Fibroblast of lung (primary cell): ENCODE results near the gene METTL23. TPM values are rescaled to one million over a fixed set of nuclear protein-coding genes. Genes with fewer than 3 reads are reported as not detected.
A peak's percentile ranks its signal among the peaks of the same experiment; 100 is the strongest.

Experiments used
- DNase-seq, 2 donors: peaks; one replicate each; pipeline versions ENCODE4 v3.0.0 to v3.0.0-alpha.2; 2010; ENCODE audit warnings: low read depth in 2 of 2
- H2AFZ ChIP-seq: 2 replicates; pipeline ENCODE4 v1.5.1; 2012; ENCODE audit warnings: low read length, control low read depth, inconsistent platforms
- H3K27ac ChIP-seq: 2 replicates; pipeline ENCODE4 v1.5.1; 2011; ENCODE audit warnings: low read length, control low read depth; ENCODE audit not compliant: insufficient read depth
- H3K27me3 ChIP-seq: 2 replicates; pipeline ENCODE4 v1.5.1; 2011; ENCODE audit warnings: mild to moderate bottlenecking, low read length; ENCODE audit not compliant: control insufficient read depth, insufficient read depth
- H3K36me3 ChIP-seq: 2 replicates; pipeline ENCODE4 v1.5.1; 2011; ENCODE audit warnings: low read length; ENCODE audit not compliant: control insufficient read depth, insufficient read depth
- H3K4me1 ChIP-seq: 2 replicates; pipeline ENCODE4 v1.5.1; 2011; ENCODE audit warnings: low read length; ENCODE audit not compliant: control insufficient read depth, insufficient read depth; ENCODE audit errors: extremely low read depth
- H3K4me2 ChIP-seq: 2 replicates; pipeline ENCODE4 v1.5.1; 2011; ENCODE audit warnings: low read length, control low read depth; ENCODE audit not compliant: insufficient read depth; ENCODE audit errors: extremely low read depth
- H3K4me3 ChIP-seq, 4 experiments: fragments of 200-600 bp in 1 of 4; sonication (generic) in 1 of 4; replicated peaks in 1 of 4; 2 replicates each; pipeline ENCODE4 v1.5.1; 2011 to 2016; ENCODE audit warnings: low read length in 4 of 4, low read depth in 3 of 4, mild to moderate bottlenecking in 3 of 4, control low read depth in 2 of 4, inconsistent platforms in 1 of 4, mixed read lengths in 1 of 4; ENCODE audit not compliant: insufficient read depth in 1 of 4; ENCODE audit errors: control extremely low read depth in 1 of 4
- H3K79me2 ChIP-seq: 2 replicates; pipeline ENCODE4 v1.5.1; 2012; ENCODE audit warnings: mild to moderate bottlenecking, low read length, inconsistent platforms; ENCODE audit not compliant: control insufficient read depth, insufficient read depth
- H3K9ac ChIP-seq: 2 replicates; pipeline ENCODE4 v1.5.1; 2011; ENCODE audit warnings: mild to moderate bottlenecking, low read length, control low read depth; ENCODE audit not compliant: insufficient read depth
- H3K9me3 ChIP-seq: 2 replicates; pipeline ENCODE4 v1.5.1; 2012; ENCODE audit warnings: low read depth, low read length; ENCODE audit not compliant: control insufficient read depth, insufficient read depth
- H4K20me1 ChIP-seq: 2 replicates; pipeline ENCODE4 v1.5.1; 2011; ENCODE audit warnings: low read length; ENCODE audit not compliant: control insufficient read depth, insufficient read depth; ENCODE audit errors: extremely low read depth
- CTCF ChIP-seq, 2 donors: IDR thresholded peaks in 1 of 2; conservative IDR thresholded peaks in 1 of 2; 1 replicate in 1 of 2; 2 replicates in 1 of 2; pipeline ENCODE4 v1.5.1; 2011 to 2012; ENCODE audit warnings: low read length in 2 of 2, control low read depth in 1 of 2, inconsistent platforms in 1 of 2, low read depth in 1 of 2, mild to moderate bottlenecking in 1 of 2
- EZH2 ChIP-seq: IDR thresholded peaks from 2 replicates; pipeline ENCODE4 v1.5.1; 2012; ENCODE audit warnings: low read length, control low read depth, mild to moderate bottlenecking; ENCODE audit errors: missing control alignments
- polyA plus RNA-seq, 2 donors: library from polyadenylated mRNA; depleted of rRNA in 1 of 2; stranded (reverse) in 1 of 2; unstranded in 1 of 2; fragments of >200 nt; gene quantifications; 2 replicates each; pipeline ENCODE4 v1.2.1, GENCODE V29; 2011 to 2012; ENCODE audit warnings: missing spikeins in 1 of 2
- total RNA-seq: library from RNA; depleted of rRNA; stranded (reverse); fragments of >200 nt; gene quantifications from 2 replicates; pipeline ENCODE4 v1.2.1, GENCODE V29; 2014

METTL23 gene
- total and polyA plus RNA-seq, 2 donors (not counting 1 experiment from before 2014, with no cell fraction given): 26.4 to 35.1 TPM

GRCh38 chr17:76679239-76679638 lies 47.4 kb upstream of the METTL23 start:
- peaks cover 13% of the 10 kb centered on the region for H3K36me3 ChIP-seq
- no peak overlapping the region for H3K4me3 ChIP-seq
- DNase-seq: no peak
- H4K20me1 ChIP-seq: no peaks in the 10 kb centered on the region
- H3K4me1 ChIP-seq: peaks cover 4% of the 10 kb centered on the region
- no peak overlapping the region for H3K4me2 ChIP-seq
- no peak overlapping the region for H2AFZ ChIP-seq
- no peaks in the 10 kb centered on the region for H3K27me3 ChIP-seq
- TF ChIP-seq EZH2 (no peak), CTCF (conservative IDR thresholded peaks at IDR 0.05 in 1 of 2, IDR thresholded peaks at IDR 0.05 in 1 of 2; ENCODE audit: low read depth in 1 of 2, low read length in 2 of 2) (no peak)
- H3K27ac ChIP-seq: no peak overlapping the region
- H3K79me2 ChIP-seq: no peaks in the 10 kb centered on the region
- no peak overlapping the region for H3K9ac ChIP-seq
- no peaks in the 10 kb centered on the region for H3K9me3 ChIP-seq

GRCh38 chr17:76681222-76682137 lies 45.2 kb upstream of the METTL23 start:
- no peak overlapping the region for H3K4me3 ChIP-seq
- no peaks in the 10 kb centered on the region for H3K79me2 ChIP-seq
- H3K27ac ChIP-seq: peak overlapping the region; percentile 22
- H3K36me3 ChIP-seq: peaks cover 14% of the 10 kb centered on the region
- H4K20me1 ChIP-seq: no peaks in the 10 kb centered on the region
- no peaks in the 10 kb centered on the region for H3K9me3 ChIP-seq
- TF ChIP-seq CTCF (conservative IDR thresholded peaks at IDR 0.05 in 1 of 2, IDR thresholded peaks at IDR 0.05 in 1 of 2; ENCODE audit: low read depth in 1 of 2, low read length in 2 of 2): peak; percentile 73 to 84
- no peak for TF ChIP-seq EZH2
- H3K27me3 ChIP-seq: no peaks in the 10 kb centered on the region
- H3K4me2 ChIP-seq: no peak overlapping the region
- DNase-seq: peak; percentile 52 to 72
- no peak overlapping the region for H3K9ac ChIP-seq
- peaks cover 4% of the 10 kb centered on the region for H3K4me1 ChIP-seq
- H2AFZ ChIP-seq: no peak overlapping the region

- Histone ChIP-seq H3K27me3 (no peaks in the 10 kb centered on the region), H3K79me2 (no peaks in the 10 kb centered on the region), H3K9ac (no peak overlapping the region), H2AFZ (no peak overlapping the region), H4K20me1 (no peaks in the 10 kb centered on the region), H3K36me3 (peaks cover 14% of the 10 kb centered on the region), H3K4me2 (peak overlapping the region; percentile 8), H3K27ac (peak overlapping the region; percentile 22), H3K4me1 (peaks cover 4% of the 10 kb centered on the region), H3K9me3 (no peaks in the 10 kb centered on the region), H3K4me3 (no peak overlapping the region)
- TF ChIP-seq CTCF (conservative IDR thresholded peaks at IDR 0.05 in 1 of 2, IDR thresholded peaks at IDR 0.05 in 1 of 2; ENCODE audit: low read depth in 1 of 2, low read length in 2 of 2) (no peak), EZH2 (no peak)
- peak; percentile 75 to 90 for DNase-seq
Observed at GRCh38 chr17:76682296-76682695, 44.3 kb upstream of the METTL23 start.
